SK-N-DZ (cell line): ENCODE results near the gene NUP188.
"Not testable (repeated sequence)": the region's sequence is repeated elsewhere in the genome, so short reads cannot be mapped to it uniquely, and the experiment has no call there.

Source experiments
- DNase-seq: peaks from one replicate; pipeline ENCODE4 v3.0.0-alpha.2; 2015; ENCODE audit warnings: low spot score

NUP188 gene

DNA sequence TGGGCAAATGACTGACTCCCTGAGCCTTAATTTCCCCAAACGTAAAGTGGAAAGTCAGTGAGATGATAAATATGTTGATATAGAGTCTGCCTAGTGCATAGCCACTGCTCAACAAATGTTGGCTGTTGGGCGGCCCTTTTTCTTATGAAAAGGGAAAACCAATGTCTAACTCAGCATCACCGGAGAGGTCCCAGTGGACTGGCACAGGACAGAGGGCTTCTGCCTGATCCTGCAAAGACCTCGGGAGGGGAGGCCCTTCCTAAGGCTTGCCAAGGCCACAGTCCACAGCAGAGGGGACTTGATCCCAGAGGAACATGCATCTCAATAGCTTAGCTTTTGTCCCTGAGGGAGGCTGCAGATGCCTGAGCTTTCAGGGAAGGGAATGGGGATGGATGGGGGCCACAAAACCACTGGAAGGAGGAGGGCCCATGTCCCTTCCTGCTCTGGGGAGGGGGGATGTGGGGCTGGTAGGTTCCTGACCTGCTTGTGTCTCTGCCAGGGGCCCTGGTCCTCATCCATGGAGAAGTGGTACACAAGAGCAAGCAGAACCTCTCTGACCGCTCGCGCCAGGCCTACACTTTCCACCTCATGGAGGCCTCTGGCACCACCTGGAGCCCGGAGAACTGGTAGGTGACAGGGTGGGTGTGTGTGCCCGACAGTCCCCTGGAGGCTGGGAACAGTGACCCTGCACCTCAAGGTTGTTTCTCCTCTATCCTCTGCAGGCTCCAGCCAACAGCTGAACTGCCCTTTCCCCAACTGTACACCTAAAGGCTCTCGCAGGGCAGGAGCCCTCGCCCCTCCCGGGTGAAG lies 6.3 kb upstream of the NUP188 start:
- DNase-seq = no peak

DNA sequence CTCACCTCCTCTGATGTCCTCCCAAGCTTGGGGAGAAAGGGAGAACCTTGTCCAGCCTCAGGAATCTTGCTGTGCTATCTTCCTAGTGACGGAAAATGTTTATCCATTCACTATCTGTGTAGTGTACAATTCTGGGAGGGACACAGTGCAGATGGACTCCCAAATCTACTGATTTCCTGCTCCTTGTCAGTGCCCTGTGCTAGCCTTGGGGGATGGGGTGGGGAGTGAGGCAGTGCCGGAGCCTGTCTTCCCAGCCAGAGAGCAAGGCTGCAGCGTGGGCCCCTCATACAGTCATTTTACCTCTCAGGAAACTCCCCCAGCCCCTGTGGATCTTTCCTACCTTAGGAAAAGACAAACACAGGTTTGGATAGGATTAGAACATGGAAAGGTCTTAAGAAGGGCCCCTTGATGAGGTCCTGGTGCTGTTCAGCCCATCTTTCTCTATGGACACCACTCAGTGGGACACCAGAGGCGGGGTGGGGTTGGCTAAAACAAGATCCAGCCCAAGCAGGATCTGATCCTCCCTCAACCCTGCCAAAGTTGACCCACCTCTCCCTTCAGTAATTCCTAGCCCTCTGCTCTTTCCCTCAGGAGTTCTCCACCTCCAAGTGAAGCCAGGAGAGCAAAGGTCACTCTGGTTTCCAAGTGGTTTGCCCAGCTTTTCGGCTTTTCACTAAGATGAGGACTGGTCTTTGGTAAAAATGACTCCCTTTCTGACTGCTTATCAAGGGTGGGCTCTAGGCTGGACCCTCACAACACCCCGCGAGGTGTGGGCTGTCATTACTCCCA lies 3.5 kb upstream of the NUP188 start:
- DNase-seq = no peak

DNA sequence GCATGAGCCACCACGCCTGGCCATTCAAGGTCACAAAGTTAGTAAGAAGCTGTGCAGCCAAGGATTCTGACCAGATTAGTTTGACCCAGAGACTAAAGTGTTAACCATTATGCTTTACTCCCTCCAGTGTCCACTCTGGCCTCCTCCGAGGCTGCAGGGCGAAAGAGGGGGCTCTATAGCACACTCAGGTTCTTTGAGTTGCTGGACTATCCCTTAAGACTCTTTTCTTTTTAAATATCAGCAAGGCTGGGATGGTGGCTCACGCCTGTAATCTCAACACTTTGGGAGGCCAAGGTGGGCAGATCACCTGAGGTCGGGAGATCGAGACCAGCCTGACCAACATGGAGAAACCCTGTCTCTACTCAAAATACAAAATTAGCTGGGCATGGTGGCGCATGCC lies 2.5 kb upstream of the NUP188 start:
- DNase-seq = not testable (repeated sequence)

GRCh38 chr9:128945798-128946501 lies 1.5 kb upstream of the NUP188 start:
- DNase-seq = no peak

DNA sequence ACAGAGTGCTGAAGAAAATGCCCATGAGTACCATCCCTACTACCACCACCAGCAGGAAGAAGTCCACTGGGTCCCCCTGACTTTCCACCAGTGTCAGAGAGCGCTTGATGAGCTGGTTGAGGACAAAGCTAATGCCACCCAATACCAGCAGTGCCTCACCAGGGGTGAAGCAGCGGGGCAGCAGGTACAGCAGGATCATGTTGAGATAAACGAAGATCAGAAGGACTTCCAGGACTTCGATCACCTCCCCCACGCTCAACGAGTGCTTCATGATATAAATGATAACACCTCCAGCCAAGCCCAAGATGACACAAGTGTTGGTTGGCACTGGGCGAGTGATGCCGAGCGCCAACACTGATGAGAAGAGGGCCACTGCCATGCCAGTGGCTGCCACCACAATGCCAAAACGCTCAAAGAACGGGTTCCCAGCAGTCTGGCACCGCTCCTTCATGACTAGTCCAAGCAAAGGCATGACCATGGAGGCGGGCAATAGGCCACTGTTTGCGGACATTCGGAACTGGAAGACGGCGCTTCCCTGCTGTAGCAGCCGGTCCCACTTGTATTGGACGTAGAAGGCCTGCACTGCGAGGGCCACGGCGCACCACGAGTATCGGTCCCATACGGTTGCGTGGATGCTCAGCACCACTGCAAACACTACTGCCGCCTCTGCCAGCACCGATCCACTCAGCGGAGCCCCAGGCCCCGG lies 775 bp upstream of the NUP188 start:
- DNase-seq = no peak

DNA sequence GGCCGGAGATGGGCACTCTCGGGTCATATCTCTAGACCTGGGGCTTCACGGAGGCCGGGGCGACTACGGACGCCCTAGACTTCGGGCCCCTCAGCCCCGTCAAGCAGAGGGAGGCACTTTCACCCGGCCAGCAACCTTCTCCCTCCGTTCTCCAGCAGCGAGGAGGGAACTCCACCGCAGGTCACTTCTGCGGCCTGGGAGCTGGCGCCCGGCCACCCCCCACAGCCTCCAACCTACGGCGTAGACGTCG lies 297 bp upstream of the NUP188 start:
- no peak for DNase-seq

GRCh38 chr9:128961403-128961802 lies 13.9 kb downstream of the NUP188 start:
- not testable (repeated sequence) for DNase-seq

GRCh38 chr9:128969491-128969890 lies 22.0 kb downstream of the NUP188 start:
- no peak for DNase-seq

DNA sequence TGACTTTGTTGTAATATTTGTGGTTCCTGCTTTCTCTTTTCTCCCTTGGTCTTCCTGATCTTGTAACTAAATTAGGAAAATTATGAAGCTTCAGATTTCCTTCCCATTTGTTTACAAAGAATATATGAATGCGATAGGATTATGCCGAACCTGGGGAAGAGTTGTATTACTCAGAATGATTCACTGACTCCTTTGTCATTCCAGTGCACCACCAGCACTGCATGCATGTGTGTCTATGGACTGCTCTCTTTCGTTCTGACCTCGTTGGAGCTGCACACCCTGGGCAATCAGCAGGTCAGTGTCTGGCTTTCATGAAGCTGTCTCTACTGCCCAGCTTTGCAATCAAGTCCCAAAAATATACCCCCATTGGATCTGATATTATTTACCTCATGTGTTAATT lies 25.5 kb downstream of the NUP188 start:
- DNase-seq = no peak

- no peak for DNase-seq
Observed at GRCh38 chr9:128979111-128979510, 31.6 kb downstream of the NUP188 start.

DNA sequence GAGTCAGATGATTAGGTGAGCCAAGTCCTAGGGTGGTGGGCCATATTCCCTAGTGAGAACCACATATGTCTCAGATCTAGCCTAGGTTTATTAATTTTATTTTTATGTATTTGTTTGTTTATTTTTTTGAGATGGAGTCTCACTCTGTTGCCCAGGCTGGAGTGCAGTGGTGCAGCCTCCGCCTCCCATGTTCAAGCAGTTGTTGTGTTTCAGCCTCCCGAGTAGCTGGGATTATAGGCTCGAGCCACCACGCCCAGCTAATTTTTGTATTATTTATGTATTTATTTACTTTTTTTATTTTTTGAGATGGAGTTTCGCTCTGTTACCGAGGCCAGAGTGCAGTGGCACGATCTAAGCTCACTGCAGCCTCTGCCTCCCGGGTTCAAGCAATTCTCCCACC lies 36.0 kb downstream of the NUP188 start:
- DNase-seq = no peak

GRCh38 chr9:128986671-128987070 lies 39.2 kb downstream of the NUP188 start:
- DNase-seq = no peak

GRCh38 chr9:128987805-128988204 lies 40.3 kb downstream of the NUP188 start:
- DNase-seq = no peak

GRCh38 chr9:128992995-128993394 lies 45.5 kb downstream of the NUP188 start:
- DNase-seq = no peak

DNA sequence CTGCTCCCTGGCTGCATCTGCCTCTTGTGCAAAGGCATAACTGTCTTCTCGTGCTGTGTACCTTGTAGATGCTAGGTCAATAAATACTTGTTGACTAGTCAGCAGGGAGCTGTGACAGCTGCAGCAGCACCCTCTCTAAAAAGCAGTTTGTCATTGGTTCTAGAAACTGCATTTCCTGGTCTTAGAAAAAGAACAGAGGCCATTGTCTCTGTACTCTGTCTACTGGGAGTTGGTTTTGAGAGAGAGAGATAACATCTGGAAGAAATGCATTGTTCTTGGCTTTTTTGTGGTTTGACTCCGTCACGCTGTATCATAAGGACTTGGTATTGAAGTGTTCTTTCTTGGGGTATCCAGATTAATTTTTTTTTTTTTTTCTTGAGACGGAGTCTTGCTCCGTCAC lies 48.3 kb downstream of the NUP188 start:
- no peak for DNase-seq

GRCh38 chr9:128998462-128998861 lies 51.0 kb downstream of the NUP188 start:
- DNase-seq = no peak

- no peak for DNase-seq
Observed at GRCh38 chr9:128999581-129000206, 52.2 kb downstream of the NUP188 start.

GRCh38 chr9:129001504-129002325 lies 54.2 kb downstream of the NUP188 start:
- no peak for DNase-seq

DNA sequence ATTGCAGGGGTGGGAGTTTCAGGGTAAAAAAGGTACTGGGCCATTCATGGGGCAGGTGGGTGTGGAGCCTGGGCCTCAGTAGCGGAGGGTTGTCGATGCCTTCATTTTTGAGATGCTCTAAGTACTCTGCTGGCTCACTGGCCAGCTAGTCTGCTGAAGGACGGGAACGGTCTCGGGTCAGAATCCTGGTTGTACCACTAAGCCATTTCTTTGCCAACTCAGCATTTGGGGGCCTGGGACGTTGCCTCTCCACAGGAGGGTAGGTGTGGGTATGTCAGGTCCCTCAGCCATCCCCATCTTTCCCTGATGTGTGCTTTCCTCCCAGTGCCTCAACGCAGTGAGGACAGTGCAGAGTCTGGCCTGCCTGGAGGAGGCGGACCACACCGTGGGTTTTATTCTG lies 55.5 kb downstream of the NUP188 start:
- DNase-seq = no peak

DNA sequence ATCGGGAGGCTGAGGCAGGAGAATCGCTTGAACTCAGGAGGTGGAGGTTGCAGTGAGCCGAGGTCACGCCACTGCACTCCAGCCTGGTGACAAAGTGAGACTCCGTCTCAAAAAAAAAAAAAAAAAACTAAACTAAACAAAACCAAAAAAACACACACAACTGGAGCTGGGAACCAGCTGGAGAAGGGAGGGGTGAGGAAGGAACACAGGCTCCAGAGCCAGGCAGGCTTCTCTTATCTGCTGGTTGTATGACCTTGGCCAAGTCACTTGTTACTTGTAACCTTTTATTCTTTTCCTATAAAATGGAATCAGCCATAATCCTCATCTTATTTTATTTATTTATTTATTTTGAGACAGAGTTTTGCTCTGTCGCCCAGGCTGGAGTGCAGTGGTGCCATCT lies 56.7 kb downstream of the NUP188 start:
- DNase-seq = not testable (repeated sequence)
